MG63 (cell line): Measurements from ENCODE around the gene RAB6B. TPM values are rescaled to one million over a fixed set of nuclear protein-coding genes. Genes with fewer than 3 reads are reported as not detected.

Experiments used
- DNase-seq: peaks from one replicate; pipeline ENCODE4 v3.0.0-alpha.2; 2020
- H3K27me3 ChIP-seq: fragments of 250-450 bp; sonication (Bioruptor Pico); 2 replicates; pipeline ENCODE4 v1.5.1; 2020; ENCODE audit warnings: mild to moderate bottlenecking, moderate library complexity
- H3K36me3 ChIP-seq: fragments of 250-450 bp; sonication (Bioruptor Pico); 2 replicates; pipeline ENCODE4 v1.5.1; 2020; ENCODE audit warnings: mild to moderate bottlenecking, moderate library complexity
- H3K4me3 ChIP-seq: fragments of 250-450 bp; sonication (Bioruptor Pico); 2 replicates; pipeline ENCODE4 v1.5.1; 2020; ENCODE audit warnings: mild to moderate bottlenecking, moderate library complexity
- H3K9me3 ChIP-seq: fragments of 250-450 bp; sonication (Bioruptor Pico); 2 replicates; pipeline ENCODE4 v1.5.1; 2020; ENCODE audit warnings: mild to moderate bottlenecking, moderate library complexity
- total RNA-seq: library from RNA; depleted of rRNA; stranded (reverse); fragments of >200 nt; shearing (Covaris generic); gene quantifications from 2 replicates; pipeline ENCODE4 v1.2.3, GENCODE V29; 2014; ENCODE audit warnings: low replicate concordance

Gene RAB6B
- total RNA-seq, 1 experiment from 2014 or later = 4.0 TPM

- H3K9me3 ChIP-seq = peaks cover 13% of the 10 kb centered on the region
- no peaks in the 10 kb centered on the region for H3K27me3 ChIP-seq
- no peak for DNase-seq
- no peak overlapping the region for H3K4me3 ChIP-seq
- H3K36me3 ChIP-seq = no peaks in the 10 kb centered on the region
These were observed 18.5 kb downstream of the RAB6B start for GRCh38 chr3:133877221-133877620.

- H3K9me3 ChIP-seq = peaks cover 13% of the 10 kb centered on the region
- no peaks in the 10 kb centered on the region for H3K36me3 ChIP-seq
- DNase-seq = no peak
- H3K27me3 ChIP-seq = no peaks in the 10 kb centered on the region
- no peak overlapping the region for H3K4me3 ChIP-seq
These were observed 20.8 kb downstream of the RAB6B start for GRCh38 chr3:133874761-133875438.

GRCh38 chr3:133874344-133874743, 21.3 kb downstream of the RAB6B start:
- no peak for DNase-seq
- H3K27me3 ChIP-seq = no peaks in the 10 kb centered on the region
- H3K4me3 ChIP-seq = no peak overlapping the region
- peaks cover 10% of the 10 kb centered on the region for H3K9me3 ChIP-seq
- no peaks in the 10 kb centered on the region for H3K36me3 ChIP-seq

- no peaks in the 10 kb centered on the region for H3K9me3 ChIP-seq
- no peaks in the 10 kb centered on the region for H3K36me3 ChIP-seq
- no peak overlapping the region for H3K4me3 ChIP-seq
- no peak for DNase-seq
- H3K27me3 ChIP-seq = no peaks in the 10 kb centered on the region
These were observed 22.9 kb downstream of the RAB6B start for GRCh38 chr3:133872781-133873180.

GRCh38 chr3:133872161-133872560, 23.5 kb downstream of the RAB6B start:
- no peaks in the 10 kb centered on the region for H3K27me3 ChIP-seq

GRCh38 chr3:133871368-133872090, 24.2 kb downstream of the RAB6B start:
- no peaks in the 10 kb centered on the region for H3K9me3 ChIP-seq
- no peaks in the 10 kb centered on the region for H3K36me3 ChIP-seq
- no peaks in the 10 kb centered on the region for H3K27me3 ChIP-seq
- no peak overlapping the region for H3K4me3 ChIP-seq
- no peak for DNase-seq

More at GRCh38 chr3:133872161-133872560, 23.5 kb downstream of the RAB6B start:
- no peak for DNase-seq
- Histone ChIP-seq H3K9me3 (no peaks in the 10 kb centered on the region), H3K4me3 (no peak overlapping the region), H3K36me3 (no peaks in the 10 kb centered on the region)

- Histone ChIP-seq H3K9me3 (no peaks in the 10 kb centered on the region), H3K36me3 (no peaks in the 10 kb centered on the region), H3K27me3 (no peaks in the 10 kb centered on the region), H3K4me3 (no peak overlapping the region)
- DNase-seq = no peak
These were observed 24.9 kb downstream of the RAB6B start for GRCh38 chr3:133870822-133871221.

DNA sequence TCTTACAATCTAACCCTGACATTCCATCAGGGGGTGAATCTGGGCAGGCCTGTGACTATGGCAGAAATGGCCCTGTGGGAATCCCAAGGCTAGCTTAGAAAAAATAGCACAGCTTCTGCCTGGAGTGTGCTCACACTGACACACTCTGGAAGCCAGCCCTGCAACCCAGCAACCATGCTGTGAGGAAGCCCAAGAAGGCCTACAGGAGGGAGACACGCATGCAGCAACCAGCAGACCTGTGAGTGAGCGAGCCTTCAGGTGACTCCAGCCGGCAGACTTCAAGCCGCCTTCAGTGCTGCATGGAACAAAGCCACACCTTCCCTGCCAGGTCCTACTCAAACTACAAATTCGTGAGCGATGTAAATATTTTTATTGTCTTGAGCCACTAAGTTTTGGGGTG, 26.1 kb downstream of the RAB6B start:
- H3K36me3 ChIP-seq = no peaks in the 10 kb centered on the region
- H3K27me3 ChIP-seq = no peaks in the 10 kb centered on the region
- H3K9me3 ChIP-seq = no peaks in the 10 kb centered on the region
- H3K4me3 ChIP-seq = no peak overlapping the region
- DNase-seq = no peak

DNA sequence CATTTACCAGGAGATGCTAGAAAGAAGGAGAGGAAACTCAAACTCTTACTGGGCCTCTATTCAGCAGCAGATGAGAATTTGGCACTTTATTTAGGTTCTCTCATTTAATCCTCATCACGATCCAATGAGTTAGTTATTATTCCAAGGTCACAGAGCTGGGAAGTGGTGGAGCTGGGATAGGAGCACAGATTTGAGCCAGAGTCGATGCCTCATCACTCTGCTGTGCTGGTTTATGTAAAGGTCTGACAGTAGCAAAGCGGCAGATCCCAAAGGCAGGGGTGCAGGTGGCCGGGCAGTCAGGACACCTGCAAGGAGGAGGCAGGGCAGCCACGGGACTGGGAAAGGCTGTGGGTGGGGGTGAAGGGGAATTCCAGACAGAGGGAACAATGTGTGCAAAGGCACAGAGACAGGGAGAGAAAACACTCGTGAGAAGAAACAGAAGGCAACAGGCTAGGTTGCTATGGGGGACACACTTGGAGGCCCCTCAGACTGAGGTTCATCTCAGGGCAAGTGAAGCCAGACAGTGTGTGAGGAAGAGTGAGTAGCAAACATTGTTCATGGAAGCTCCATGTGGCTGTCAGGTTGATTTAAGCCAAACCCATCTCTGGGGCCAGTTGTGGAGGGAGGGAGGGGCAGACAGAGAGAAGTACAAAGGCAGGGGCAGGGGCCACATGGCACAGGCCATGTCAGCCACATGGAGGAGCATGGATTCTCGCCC, 26.8 kb downstream of the RAB6B start:
- Histone ChIP-seq H3K36me3 (no peaks in the 10 kb centered on the region), H3K9me3 (no peaks in the 10 kb centered on the region), H3K4me3 (no peak overlapping the region), H3K27me3 (no peaks in the 10 kb centered on the region)
- DNase-seq = no peak

DNA sequence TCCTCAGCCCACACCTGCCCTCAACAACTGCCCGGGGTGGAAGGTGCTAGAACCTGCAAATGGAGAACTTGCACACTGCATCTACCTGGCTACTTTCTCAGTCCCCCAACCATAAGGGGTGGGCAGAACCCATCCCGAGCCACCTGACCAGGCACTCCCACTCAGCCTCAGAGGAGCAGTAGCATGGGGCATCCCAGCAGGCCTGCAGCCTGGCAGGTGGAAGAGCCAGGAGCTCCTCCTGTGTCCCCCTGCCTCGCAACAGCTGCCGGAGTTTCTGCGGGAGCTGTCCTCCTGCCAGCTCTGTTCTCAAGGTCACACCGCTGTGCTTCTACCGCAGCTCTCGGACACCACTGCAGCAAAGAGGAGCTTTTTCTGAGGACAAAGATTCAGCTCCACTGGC, 27.5 kb downstream of the RAB6B start:
- no peaks in the 10 kb centered on the region for H3K27me3 ChIP-seq
- H3K4me3 ChIP-seq = no peak overlapping the region
- H3K36me3 ChIP-seq = no peaks in the 10 kb centered on the region
- DNase-seq = no peak
- no peaks in the 10 kb centered on the region for H3K9me3 ChIP-seq

DNA sequence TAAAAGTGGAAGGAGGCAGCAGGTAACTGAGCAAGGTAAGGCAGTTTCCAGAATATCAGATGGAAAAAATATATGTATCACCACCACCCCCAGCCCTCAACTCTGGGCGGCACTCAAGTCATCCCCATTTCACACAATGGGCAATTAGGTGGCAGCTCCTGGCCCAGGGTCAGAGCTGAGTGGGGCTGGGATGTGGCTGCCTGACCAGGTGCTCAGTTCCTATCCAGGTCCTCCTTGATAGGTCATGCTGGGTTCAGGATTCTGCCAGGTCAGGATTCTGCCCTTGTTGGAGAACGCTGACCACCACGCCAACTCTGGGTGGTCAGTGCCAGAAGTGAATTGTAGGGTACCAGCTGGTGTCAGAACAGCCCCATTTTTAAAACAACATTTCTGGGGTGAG, 29.5 kb downstream of the RAB6B start:
- Histone ChIP-seq H3K4me3 (no peak overlapping the region), H3K27me3 (no peaks in the 10 kb centered on the region), H3K36me3 (no peaks in the 10 kb centered on the region), H3K9me3 (no peaks in the 10 kb centered on the region)
- no peak for DNase-seq

GRCh38 chr3:133865136-133865855, 30.4 kb downstream of the RAB6B start:
- Histone ChIP-seq H3K27me3 (no peaks in the 10 kb centered on the region), H3K4me3 (no peak overlapping the region), H3K9me3 (no peaks in the 10 kb centered on the region), H3K36me3 (no peaks in the 10 kb centered on the region)
- no peak for DNase-seq

DNA sequence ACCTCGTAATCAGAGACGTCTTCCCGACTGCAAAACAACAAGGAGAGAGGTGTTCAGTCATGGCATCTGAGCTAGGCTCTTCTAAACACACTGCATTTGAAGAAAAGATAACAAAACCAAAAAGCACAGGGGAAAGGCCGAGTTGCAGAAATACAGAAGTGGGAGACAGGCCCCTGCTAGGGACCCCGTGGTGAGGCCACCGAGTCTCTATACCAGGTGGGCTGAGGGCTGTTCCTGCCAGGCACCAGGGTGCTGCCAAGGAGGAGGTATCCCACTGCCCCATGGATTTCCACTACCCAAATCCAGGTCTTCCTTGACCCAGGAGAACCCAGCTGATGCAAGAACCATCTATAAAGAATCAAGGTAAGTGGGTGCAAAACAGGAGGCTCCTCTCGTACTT, 31.1 kb downstream of the RAB6B start:
- no peak for DNase-seq
- H3K27me3 ChIP-seq = no peaks in the 10 kb centered on the region
- H3K4me3 ChIP-seq = no peak overlapping the region
- H3K9me3 ChIP-seq = no peaks in the 10 kb centered on the region
- no peaks in the 10 kb centered on the region for H3K36me3 ChIP-seq

DNA sequence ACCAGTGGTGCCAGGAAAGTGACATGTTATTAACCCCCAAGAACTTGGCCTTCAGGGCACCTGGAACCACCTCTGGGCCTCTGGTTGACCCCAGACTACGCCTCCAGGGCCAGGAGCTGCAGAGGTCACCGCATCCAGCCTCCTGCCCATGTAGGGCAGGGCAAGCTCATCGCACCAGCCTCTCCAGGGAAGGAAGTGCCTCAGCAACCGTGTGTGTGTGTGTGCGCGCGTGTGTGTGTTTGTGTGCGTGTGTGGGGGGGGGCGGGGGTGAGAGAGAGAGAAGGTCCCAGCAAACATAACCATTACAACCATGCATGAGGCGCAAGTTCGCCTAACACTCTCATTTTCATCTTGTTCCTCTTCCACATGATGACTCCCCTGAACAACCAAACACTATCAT, 31.8 kb downstream of the RAB6B start:
- Histone ChIP-seq H3K9me3 (no peaks in the 10 kb centered on the region), H3K36me3 (no peaks in the 10 kb centered on the region), H3K4me3 (no peak overlapping the region), H3K27me3 (no peaks in the 10 kb centered on the region)
- no peak for DNase-seq

GRCh38 chr3:133862161-133862560, 33.5 kb downstream of the RAB6B start:
- Histone ChIP-seq H3K36me3 (no peaks in the 10 kb centered on the region), H3K9me3 (no peaks in the 10 kb centered on the region), H3K27me3 (no peaks in the 10 kb centered on the region), H3K4me3 (no peak overlapping the region)
- DNase-seq = no peak

GRCh38 chr3:133860519-133860918, 35.2 kb downstream of the RAB6B start:
- H3K9me3 ChIP-seq = no peaks in the 10 kb centered on the region

More at GRCh38 chr3:133860519-133860918, 35.2 kb downstream of the RAB6B start:
- DNase-seq = no peak
- H3K27me3 ChIP-seq = no peaks in the 10 kb centered on the region
- no peak overlapping the region for H3K4me3 ChIP-seq
- no peaks in the 10 kb centered on the region for H3K36me3 ChIP-seq
